ENCODE measurements around the gene MED12L. TPM values are rescaled to one million over a fixed set of nuclear protein-coding genes. Genes with fewer than 3 reads are reported as not detected.
A peak's percentile ranks its signal among the peaks of the same experiment; 100 is the strongest.

MED12L gene
- total and polyA plus RNA-seq, 9 of the 15 experiments (the other 6 are each of a cell fraction or from before 2014, with no cell fraction given), result not detected

- TF ChIP-seq ZBTB40 (IDR thresholded peaks at IDR 0.05) (peak; percentile 72), ZBTB40 (CRISPR knock-in tag; IDR thresholded peaks at IDR 0.05) (no peak), ZNF232 (CRISPR knock-in tag; IDR thresholded peaks at IDR 0.05) (no peak), NFIC (IDR thresholded peaks at IDR 0.05) (0 out of 2 replicates have a peak, but pooled peaks have one; percentile 9), NBN (IDR thresholded peaks at IDR 0.05; ENCODE audit: low read depth) (no peak), GABPA (tag; conservative IDR thresholded peaks at IDR 0.05; ENCODE audit: low read depth) (peak; percentile 63), MYBL2 (IDR thresholded peaks at IDR 0.05; ENCODE audit: low read depth) (no peak), MYBL2 (CRISPR knock-in tag; IDR thresholded peaks at IDR 0.05; ENCODE audit: borderline replicate concordance) (no peak), ZBTB33 (CRISPR knock-in tag; IDR thresholded peaks at IDR 0.05) (no peak), KDM5B (IDR thresholded peaks at IDR 0.05; ENCODE audit: insufficient replicate concordance, low read depth, low read length) (no peak), TRIM28 (IDR thresholded peaks at IDR 0.05) (no peak), EHMT2 (IDR thresholded peaks at IDR 0.05) (peak; percentile 89), ETV1 (tag; conservative IDR thresholded peaks at IDR 0.05; ENCODE audit: low read depth) (peak; percentile 70), CBX3 (IDR thresholded peaks at IDR 0.05; ENCODE audit: borderline replicate concordance in 1 of 2, low read length in 2 of 2) (peak in 1 of 2 experiments; percentile 55; a peak in 1 of 3 replicates), ZNF263 (CRISPR knock-in tag; IDR thresholded peaks at IDR 0.05; ENCODE audit: borderline replicate concordance) (no peak), HDAC3 (IDR thresholded peaks at IDR 0.05; ENCODE audit: borderline replicate concordance, partially characterized antibody) (no peak), HMG20A (CRISPR knock-in tag; conservative IDR thresholded peaks at IDR 0.05) (no peak)
These were observed 391.0 kb downstream of the MED12L start (continued) for GRCh38 chr3:151476344-151477018.

Measured in K562 (cell line).